GM15510 (cell line): ENCODE measurements around the gene LINC00237.

Experiments
- POLR2A ChIP-seq: IDR thresholded peaks from 3 replicates; pipeline ENCODE4 v1.6.1; 2011; ENCODE audit warnings: borderline replicate concordance; ENCODE audit not compliant: insufficient read length; ENCODE audit errors: extremely low read depth

Gene LINC00237

GRCh38 chr20:21077809-21078345, 28.3 kb downstream of the LINC00237 start:
- no peak for TF ChIP-seq POLR2A

GRCh38 chr20:21076073-21076472, 30.1 kb downstream of the LINC00237 start:
- TF ChIP-seq POLR2A = no peak

GRCh38 chr20:21075471-21075870, 30.7 kb downstream of the LINC00237 start:
- TF ChIP-seq POLR2A = no peak

DNA sequence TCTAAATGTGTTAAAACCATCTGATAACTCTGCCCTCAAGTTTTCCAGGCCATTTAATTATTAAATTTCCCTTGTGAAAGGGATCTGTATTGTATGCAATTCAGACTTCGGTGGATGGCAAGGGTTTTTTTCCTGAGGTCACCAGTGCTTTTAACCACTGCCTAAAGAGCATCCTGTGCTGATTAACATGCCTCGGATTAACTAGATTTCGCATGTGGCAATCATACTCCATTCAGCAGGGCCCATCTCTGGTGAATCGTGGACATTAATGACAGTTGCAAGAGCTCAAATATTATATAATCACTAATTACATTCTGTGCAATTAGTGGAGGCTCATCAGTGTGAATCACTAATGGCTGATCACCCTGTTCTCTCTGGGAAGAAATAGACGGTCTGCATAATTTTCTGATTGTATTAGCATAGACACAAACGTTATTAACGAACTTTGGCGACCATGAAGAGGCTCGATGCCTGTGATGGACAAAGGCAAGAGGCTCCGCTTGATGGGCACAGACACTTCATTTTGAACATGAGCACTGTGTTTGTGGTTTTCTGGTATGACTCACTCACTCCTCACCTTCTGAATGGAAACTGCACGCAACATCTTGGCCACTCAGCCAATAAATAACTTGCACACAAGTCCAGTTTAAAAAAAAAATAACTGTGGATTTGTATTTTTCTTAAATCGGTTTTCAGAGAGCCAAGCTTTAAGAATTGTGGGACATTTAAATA, 31.4 kb downstream of the LINC00237 start:
- no peak for TF ChIP-seq POLR2A

DNA sequence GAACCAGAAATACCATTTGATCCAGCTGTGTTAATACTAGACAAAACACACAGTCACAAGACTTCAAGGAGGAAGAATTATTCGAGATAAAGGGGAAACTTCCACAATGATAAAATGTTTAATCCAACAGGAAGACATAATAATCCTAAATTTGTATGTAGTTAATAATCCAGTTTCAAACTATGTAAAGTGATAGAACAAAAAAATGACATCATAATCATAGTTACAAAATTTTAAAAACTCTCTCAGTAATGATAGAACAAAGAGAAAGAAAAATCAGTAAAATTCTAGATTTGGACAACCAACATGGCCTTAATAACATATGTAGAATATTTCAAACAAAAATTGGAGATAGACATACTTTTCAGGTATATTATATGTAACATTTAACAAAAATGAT, 38.9 kb downstream of the LINC00237 start:
- TF ChIP-seq POLR2A = no peak

DNA sequence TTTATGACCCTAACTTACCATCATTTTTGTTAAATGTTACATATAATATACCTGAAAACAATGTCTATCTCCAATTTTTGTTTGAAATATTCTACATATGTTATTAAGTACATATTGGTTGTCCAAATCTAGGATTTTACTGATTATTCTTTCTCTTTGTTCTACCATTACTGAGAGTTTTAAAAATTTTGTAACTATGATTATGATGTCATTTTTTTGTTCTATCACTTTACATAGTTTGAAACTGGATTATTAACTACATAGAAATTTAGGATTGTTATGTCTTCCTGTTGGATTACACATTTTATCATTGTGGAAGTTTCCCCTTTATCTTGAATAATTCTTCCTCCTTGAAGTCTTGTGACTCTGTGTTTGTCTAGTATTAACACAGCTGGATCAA, 41.2 kb downstream of the LINC00237 start:
- TF ChIP-seq POLR2A = no peak

DNA sequence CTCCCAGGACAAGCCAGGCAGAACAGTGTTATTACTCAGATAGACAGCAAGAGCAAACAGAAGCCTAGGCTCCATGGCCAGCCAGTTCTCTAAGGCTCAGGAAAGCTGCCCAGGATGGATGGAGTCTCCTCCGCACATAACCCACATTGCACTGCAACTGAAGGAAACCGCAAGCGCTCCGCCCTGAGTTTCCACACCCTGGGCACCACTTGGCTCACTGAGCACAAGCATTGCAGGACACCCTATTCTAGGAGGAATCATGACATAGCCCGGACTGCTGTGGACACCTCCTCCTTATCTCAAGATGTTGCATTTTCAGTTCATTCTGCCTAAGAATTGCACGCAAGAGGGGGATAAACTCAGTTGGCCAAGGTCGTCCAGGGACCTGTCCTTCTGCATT, 42.9 kb downstream of the LINC00237 start:
- no peak for TF ChIP-seq POLR2A

- no peak for TF ChIP-seq POLR2A
Measured at GRCh38 chr20:21053002-21053762, 53.0 kb downstream of the LINC00237 start.

DNA sequence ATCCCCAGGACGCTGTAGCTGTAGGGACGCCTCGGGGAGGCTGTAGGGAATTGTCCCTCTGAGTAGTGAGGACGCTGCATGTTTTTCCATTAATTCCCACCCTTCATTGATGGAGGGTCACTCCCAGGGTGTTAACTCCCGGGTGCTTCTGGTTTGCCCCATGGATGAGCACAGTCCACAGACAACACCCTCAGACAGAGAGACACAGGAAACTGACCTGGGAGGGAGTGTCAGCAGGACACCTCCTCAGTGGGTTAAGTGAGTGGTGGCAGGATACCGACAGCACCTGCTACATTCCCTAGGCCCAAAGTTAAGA, 53.5 kb downstream of the LINC00237 start:
- no peak for TF ChIP-seq POLR2A

DNA sequence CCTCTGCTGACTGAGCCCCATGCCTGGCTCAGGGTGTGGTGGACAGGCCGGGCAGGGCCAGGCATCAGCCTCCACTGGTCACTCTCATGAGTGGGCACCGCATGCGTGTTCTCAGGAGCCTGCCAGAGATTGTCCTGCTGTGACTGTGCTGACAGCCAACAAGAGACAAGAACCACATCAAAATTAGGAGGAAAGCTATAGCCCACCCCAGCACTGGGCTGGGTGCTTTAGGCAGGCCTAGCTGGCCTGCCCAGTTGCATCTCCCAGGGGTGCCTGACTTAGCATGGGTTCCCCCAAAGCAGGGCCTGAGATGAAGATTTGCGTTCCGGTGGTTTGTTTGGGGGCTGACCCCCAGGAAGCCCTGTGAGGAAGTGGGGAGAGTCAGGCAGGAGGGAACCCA, 53.9 kb downstream of the LINC00237 start:
- TF ChIP-seq POLR2A = no peak

GRCh38 chr20:21050710-21051109, 55.4 kb downstream of the LINC00237 start:
- TF ChIP-seq POLR2A = no peak

DNA sequence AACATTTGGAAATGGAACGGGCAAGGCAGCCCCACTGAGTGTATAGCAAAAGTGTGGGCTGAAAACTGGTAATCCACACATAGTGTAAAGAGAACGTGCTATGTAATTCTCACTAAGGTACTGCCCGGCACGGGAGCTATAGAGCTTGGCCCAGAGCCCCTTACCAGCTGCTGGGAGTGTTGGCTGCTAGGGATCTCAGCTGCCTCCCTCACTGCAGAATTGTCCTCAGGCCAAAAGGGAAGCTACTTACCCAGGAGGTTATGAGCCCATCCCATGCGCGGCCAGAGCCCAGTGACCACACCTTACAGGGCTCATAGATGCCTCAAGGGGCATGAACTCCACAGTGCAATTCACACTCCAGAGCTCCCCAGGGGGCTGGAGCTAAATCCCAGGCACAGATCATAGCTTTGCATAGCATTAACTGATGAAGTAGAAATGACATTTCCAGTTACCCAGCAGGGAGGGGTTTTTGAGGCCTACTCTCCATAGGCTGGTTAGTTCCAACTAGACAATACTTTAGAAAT, 56.8 kb downstream of the LINC00237 start:
- TF ChIP-seq POLR2A = no peak

- TF ChIP-seq POLR2A = no peak
Measured at GRCh38 chr20:21048841-21049273, 57.3 kb downstream of the LINC00237 start.

DNA sequence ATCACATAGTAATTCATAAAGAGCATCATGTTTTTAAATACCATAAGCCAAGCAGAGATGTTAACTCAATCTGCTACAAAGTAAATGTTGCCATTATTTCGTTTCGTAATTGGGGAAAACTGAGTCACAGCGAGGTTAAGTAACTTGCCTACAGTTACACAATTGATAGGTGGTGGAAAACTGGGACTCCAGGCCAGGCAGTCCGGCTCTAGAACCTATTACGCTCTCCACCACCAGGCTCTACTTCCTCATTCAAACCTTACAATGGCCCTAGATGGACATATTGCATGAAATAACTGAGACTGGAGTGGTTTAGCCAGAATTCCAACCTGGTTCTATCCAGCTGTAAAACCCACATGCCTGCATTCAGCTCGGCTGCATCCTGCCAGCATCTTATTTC, 58.2 kb downstream of the LINC00237 start:
- no peak for TF ChIP-seq POLR2A

DNA sequence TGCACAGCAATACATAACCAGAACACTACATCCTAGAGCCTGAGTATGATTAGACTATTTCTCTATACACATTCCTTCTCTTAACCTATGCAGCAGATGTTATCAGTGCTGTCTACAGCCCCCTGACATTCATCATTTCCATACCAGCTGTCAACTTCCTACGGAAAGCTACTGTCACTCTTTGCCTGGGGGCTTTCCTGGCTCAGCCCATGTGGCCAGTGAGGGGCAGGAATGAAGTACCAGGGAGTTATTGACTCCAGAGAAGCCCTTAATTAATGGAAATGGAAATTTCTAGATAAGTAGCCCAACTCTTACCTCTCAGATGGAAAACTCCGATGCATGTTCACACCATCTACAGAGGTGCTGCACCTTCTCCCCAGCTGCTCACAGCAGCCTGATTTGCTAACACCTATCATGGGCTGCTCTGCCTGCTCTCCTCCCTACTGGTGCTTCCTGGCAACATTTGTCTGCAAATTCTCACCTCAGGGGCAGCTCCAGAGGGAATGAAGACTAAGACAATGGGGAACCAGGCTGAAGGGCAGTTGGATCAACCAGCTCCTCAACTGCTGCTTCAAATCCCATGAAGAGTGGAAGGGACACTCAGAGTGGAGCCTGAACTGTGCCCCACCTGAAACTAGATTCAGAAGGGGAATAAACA, 59.6 kb downstream of the LINC00237 start:
- TF ChIP-seq POLR2A = no peak
